ENCODE data around the gene SLC6A20. TPM values are rescaled to one million over a fixed set of nuclear protein-coding genes. Genes with fewer than 3 reads are reported as not detected.

Gene SLC6A20
- total RNA-seq, 2 experiments from 2014 or later: not detected

GRCh38 chr3:45792036-45792435 lies 4.3 kb downstream of the SLC6A20 start:
- peaks cover 41% of the 10 kb centered on the region for H3K27me3 Mint-ChIP-seq
- peaks cover 5% of the 10 kb centered on the region for H3K9me3 Mint-ChIP-seq
- no peaks in the 10 kb centered on the region for H3K36me3 ChIP-seq (ENCODE audit: insufficient read depth, low read length)
- DNase-seq: no peak
- peaks cover 16% of the 10 kb centered on the region for H3K4me1 ChIP-seq (ENCODE audit: insufficient read depth, low read length)
- ATAC-seq (ENCODE audit: poor library complexity): no peak
- ChIA-PET POLR2A (no interaction called here), CTCF (no interaction called here)
- H3K4me1 Mint-ChIP-seq (ENCODE audit: low read depth): peaks cover 9% of the 10 kb centered on the region
- H3K9me3 ChIP-seq (ENCODE audit: control insufficient read depth in 1 of 2, insufficient read depth in 1 of 2, low read length in 2 of 2): peaks cover 0 to 16% of the 10 kb centered on the region in 2 experiments
- H3K27me3 ChIP-seq (ENCODE audit: control insufficient read depth in 1 of 2, insufficient read depth in 2 of 2, low read length in 2 of 2): peaks cover 22 to 30% of the 10 kb centered on the region in 2 experiments
- no peaks in the 10 kb centered on the region for H3K36me3 Mint-ChIP-seq (ENCODE audit: low read depth)
- H3K4me3 ChIP-seq (ENCODE audit: low read length): no peak overlapping the region
- no peak for TF ChIP-seq CTCF (IDR thresholded peaks at IDR 0.05)
- intact Hi-C loops (cut with DNase I, micrococcal nuclease): no loop called here
- H3K4me3 Mint-ChIP-seq: no peak overlapping the region
- H3K27ac ChIP-seq (ENCODE audit: low read depth in 1 of 2, low read length in 2 of 2): no peak overlapping the region
- H3K27ac Mint-ChIP-seq: no peak overlapping the region

GRCh38 chr3:45790596-45790995 lies 5.7 kb downstream of the SLC6A20 start:
- H3K27ac ChIP-seq (ENCODE audit: low read depth in 1 of 2, low read length in 2 of 2): no peak overlapping the region
- CTCF ChIA-PET: no interaction called here
- intact Hi-C loops (cut with DNase I, micrococcal nuclease): no loop called here
- Mint-ChIP-seq H3K27ac (no peak overlapping the region), H3K27me3 (peaks cover 31% of the 10 kb centered on the region), H3K9me3 (peaks cover 5% of the 10 kb centered on the region), H3K4me3 (no peak overlapping the region), H3K4me1 (ENCODE audit: low read depth) (peaks cover 5% of the 10 kb centered on the region), H3K36me3 (ENCODE audit: low read depth) (no peaks in the 10 kb centered on the region)
- peaks cover 3% of the 10 kb centered on the region for H3K4me1 ChIP-seq (ENCODE audit: insufficient read depth, low read length)
- H3K9me3 ChIP-seq (ENCODE audit: control insufficient read depth in 1 of 2, insufficient read depth in 1 of 2, low read length in 2 of 2): peaks cover 0 to 9% of the 10 kb centered on the region in 2 experiments
- peaks cover 9 to 17% of the 10 kb centered on the region in 2 experiments for H3K27me3 ChIP-seq (ENCODE audit: control insufficient read depth in 1 of 2, insufficient read depth in 2 of 2, low read length in 2 of 2)
- H3K4me3 ChIP-seq (ENCODE audit: low read length): no peak overlapping the region
- ATAC-seq (ENCODE audit: poor library complexity): no peak
- POLR2A ChIA-PET: no interaction called here
- TF ChIP-seq CTCF (IDR thresholded peaks at IDR 0.05): no peak
- no peaks in the 10 kb centered on the region for H3K36me3 ChIP-seq (ENCODE audit: insufficient read depth, low read length)
- no peak for DNase-seq

GRCh38 chr3:45789235-45789812 lies 7.0 kb downstream of the SLC6A20 start:
- Mint-ChIP-seq H3K36me3 (ENCODE audit: low read depth) (no peaks in the 10 kb centered on the region), H3K4me1 (ENCODE audit: low read depth) (no peaks in the 10 kb centered on the region), H3K27ac (no peak overlapping the region), H3K4me3 (no peak overlapping the region), H3K9me3 (peaks cover 5% of the 10 kb centered on the region), H3K27me3 (peaks cover 18% of the 10 kb centered on the region)
- Histone ChIP-seq H3K27ac (ENCODE audit: low read depth in 1 of 2, low read length in 2 of 2) (no peak overlapping the region), H3K36me3 (ENCODE audit: insufficient read depth, low read length) (no peaks in the 10 kb centered on the region), H3K27me3 (ENCODE audit: control insufficient read depth in 1 of 2, insufficient read depth in 2 of 2, low read length in 2 of 2) (peaks cover 3 to 5% of the 10 kb centered on the region in 2 experiments), H3K4me3 (ENCODE audit: low read length) (no peak overlapping the region), H3K9me3 (ENCODE audit: control insufficient read depth in 1 of 2, insufficient read depth in 1 of 2, low read length in 2 of 2) (peaks cover 0 to 7% of the 10 kb centered on the region in 2 experiments), H3K4me1 (ENCODE audit: insufficient read depth, low read length) (no peaks in the 10 kb centered on the region)
- ATAC-seq (ENCODE audit: poor library complexity) (no peak), DNase-seq (no peak)
- no peak for TF ChIP-seq CTCF (IDR thresholded peaks at IDR 0.05)
- CTCF ChIA-PET: no interaction called here
- POLR2A ChIA-PET: interaction anchor here (0.7 kb wide), 1 partner anchor 1490 kb away, joined by 3 read pairs; no protein-coding TSS in a partner anchor
- intact Hi-C loops (cut with DNase I, micrococcal nuclease): no loop called here

All from CD4-positive, alpha-beta T cell (primary cell).